HG02973 (cell line): ENCODE results near the gene REM2.

ENCODE experiments used
- ATAC-seq: cut with Tn5 transposase; IDR thresholded peaks from one replicate; pipeline ENCODE4 v1.9.1; 2021; ENCODE audit warnings: moderate library complexity; ENCODE audit not compliant: unreplicated experiment

The REM2 gene

DNA sequence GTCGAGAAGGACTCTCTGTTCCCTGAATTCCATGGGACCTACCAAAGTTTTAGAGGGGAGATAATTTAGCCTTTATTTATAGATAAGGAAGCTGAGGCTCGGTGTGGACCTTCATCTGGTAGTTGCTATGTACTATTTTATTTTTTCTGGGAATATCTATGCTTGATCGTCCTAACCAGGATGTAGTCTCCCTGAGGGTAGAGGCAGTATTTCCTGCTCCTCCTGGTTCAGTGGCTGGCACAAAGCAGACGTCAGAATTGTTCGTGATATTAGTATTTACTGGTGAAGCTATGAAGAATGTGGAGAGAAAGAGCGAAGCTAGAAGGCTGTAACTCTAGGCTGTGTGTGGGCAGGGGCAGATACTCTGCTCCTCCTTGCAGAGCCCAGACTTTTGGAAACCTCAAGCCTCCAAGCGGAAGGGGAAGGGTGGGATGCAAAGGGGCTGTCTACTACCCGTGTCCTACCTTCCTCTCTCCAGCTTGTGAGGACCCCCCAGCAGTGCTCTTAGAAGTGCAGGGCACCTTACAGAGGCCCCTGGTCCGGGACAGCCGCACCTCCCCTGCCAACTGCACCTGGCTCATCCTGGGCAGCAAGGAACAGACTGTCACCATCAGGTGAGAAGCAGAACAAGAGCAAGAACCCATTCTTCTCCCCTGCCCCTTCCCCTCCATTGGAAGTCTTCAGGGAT is 10.0 kb upstream of the REM2 start:
- ATAC-seq, result no peak

DNA sequence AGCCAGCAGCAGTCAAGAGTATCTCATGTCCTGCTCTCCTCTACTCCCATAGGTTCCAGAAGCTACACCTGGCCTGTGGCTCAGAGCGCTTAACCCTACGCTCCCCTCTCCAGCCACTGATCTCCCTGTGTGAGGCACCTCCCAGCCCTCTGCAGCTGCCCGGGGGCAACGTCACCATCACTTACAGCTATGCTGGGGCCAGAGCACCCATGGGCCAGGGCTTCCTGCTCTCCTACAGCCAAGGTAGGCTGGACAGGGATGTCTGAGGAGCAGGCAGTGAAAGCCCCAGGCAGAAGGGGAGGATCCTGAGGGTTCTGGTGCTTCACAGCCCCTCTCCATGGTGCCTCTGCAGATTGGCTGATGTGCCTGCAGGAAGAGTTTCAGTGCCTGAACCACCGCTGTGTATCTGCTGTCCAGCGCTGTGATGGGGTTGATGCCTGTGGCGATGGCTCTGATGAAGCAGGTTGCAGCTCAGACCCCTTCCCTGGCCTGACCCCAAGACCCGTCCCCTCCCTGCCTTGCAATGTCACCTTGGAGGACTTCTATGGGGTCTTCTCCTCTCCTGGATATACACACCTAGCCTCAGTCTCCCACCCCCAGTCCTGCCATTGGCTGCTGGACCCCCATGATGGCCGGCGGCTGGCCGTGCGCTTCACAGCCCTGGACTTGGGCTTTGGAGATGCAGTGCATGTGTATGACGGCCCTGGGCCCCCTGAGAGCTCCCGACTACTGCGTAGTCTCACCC is 7.8 kb upstream of the REM2 start:
- ATAC-seq, result no peak

GRCh38 chr14:22875748-22876319 is 7.2 kb upstream of the REM2 start:
- ATAC-seq, result no peak

DNA sequence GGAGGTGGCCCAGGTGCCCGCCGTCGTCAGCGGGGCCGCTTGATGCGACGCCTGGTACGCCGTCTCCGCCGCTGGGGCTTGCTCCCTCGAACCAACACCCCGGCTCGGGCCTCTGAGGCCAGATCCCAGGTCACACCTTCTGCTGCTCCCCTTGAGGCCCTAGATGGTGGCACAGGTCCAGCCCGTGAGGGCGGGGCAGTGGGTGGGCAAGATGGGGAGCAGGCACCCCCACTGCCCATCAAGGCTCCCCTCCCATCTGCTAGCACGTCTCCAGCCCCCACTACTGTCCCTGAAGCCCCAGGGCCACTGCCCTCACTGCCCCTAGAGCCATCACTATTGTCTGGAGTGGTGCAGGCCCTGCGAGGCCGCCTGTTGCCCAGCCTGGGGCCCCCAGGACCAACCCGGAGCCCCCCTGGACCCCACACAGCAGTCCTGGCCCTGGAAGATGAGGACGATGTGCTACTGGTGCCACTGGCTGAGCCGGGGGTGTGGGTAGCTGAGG is 6.0 kb upstream of the REM2 start:
- ATAC-seq, result no peak

DNA sequence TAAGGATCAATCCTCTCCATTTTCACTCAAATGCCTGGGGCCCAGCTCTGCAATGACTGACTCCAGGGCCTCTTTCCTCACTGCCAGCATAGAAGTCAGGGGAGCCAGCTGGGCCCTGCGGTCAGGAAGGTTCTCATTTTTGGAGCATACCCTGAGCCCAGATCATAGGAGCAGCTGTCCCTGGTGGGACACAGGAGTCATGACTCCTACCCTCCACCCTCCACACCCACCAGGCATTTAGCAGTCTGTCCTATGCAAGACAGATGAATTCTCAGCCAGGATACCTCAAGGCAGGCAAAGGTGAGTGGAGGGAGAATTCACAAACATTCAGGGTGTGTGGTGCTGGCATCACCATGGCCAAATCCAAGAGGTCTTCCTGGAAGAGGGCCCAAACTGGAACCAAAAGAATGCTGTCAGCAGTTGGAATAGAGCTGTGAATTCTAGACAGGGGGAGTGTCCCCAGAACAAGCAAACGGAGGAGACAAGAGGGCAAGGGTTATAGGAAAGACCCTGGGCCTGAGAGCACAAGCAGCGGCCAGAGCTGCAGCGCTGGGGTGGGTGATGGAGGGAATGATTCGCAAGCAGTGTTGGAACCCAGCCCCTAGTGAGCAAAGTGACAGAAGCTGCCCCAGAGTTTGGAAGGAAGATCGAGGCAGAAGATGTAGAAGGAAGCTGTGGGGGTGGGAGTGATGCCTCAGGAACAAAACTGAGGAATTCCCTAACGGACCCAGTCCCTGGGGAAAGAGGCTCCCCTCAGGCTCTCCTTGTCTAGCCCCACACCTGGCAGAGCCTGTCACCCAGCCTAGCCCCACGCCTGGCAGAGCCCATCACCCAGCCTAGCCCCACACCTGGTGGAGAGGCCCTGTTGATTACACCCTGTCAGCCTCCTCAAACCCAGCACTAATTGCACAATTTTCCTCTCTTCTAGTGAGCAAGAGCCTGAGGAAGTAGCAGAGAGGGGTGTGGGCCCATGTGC is 4.5 kb upstream of the REM2 start:
- ATAC-seq, result no peak

GRCh38 chr14:22882064-22882463 is 958 bp upstream of the REM2 start:
- ATAC-seq, result no peak

GRCh38 chr14:22882529-22883172 is 371 bp upstream of the REM2 start:
- no peak for ATAC-seq

GRCh38 chr14:22884076-22884737 is 1.2 kb downstream of the REM2 start:
- no peak for ATAC-seq

DNA sequence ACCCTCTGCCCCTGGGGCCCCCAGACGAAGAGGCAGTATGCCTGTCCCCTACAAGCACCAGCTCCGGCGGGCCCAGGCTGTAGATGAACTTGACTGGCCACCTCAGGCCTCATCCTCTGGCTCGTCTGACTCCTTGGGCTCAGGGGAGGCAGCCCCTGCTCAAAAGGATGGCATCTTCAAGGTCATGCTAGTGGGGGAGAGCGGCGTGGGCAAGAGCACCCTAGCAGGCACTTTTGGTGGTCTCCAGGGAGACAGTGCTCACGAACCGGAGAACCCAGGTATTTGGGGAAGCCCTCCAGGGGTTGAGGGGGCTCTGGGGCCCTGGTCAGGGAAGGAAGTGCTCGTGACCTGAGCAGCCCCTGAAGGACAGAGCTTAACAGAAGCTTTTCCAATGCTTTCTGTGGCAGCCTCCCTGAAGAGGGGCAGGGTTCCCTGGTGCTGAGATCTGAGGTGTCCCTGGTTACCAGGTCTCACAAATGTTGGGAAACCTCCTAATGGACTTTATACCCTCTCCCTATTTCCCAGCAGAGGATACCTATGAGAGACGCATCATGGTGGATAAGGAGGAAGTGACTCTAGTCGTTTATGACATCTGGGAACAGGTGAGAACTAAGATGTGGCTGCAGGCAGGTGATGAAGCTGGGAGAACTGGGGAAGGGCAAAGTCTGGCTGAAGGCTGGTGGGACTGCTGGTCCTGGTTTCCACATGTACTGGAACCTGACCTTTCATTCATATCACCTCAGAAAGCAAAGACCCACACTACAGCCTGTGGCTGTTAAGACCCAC is 1.9 kb downstream of the REM2 start:
- ATAC-seq, result no peak

DNA sequence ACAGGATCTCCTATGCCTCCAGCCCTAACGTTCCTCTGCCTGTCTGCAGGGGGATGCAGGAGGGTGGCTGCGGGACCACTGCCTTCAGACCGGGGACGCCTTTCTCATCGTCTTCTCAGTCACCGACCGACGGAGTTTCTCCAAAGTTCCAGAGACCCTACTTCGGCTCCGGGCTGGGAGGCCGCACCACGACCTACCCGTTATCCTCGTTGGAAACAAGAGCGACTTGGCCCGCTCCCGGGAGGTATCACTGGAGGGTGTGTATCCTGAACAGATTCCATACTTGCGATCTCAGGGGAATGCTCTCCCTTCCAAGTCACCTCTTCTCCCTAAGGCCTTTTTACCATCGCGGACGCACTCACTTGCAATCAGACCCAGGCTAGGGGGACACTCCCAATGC is 3.0 kb downstream of the REM2 start:
- no peak for ATAC-seq

- peak; percentile 44 for ATAC-seq
Measured at GRCh38 chr14:22886500-22887259, 3.7 kb downstream of the REM2 start.

DNA sequence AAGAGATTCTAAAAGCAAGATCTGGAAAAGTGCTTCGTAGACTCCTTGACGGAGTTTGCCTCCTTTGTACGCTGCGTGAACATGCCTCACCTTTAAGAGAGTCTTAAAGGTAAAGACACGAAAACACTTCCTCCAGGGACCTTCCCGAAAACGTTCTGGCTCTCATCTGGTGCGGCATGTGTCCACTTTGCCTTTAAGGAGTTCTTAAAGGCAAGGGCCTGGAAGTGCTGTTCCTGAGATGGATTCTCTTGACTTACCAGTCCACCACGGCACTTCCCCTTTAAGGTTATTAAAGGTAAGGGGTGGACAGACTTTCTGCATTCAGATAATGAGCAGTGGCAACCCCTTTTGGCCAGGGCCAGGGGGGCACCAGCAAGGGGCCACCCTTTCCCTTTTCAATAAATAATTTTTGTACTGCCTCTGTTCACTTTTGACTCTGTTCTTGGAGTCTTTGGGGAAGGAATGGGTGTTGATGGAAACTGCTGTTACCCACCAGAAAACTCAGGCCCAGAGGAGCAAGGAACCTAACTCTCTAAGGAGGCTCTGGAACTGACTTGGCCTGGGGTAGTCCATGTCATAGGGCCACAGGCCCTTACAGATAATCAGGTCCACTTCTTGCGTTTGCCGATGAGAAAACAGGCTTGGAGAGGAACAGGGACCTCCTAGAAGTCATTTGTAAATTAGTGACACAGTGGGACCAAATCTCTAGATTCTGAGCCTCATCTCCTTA is 4.4 kb downstream of the REM2 start:
- no peak for ATAC-seq

DNA sequence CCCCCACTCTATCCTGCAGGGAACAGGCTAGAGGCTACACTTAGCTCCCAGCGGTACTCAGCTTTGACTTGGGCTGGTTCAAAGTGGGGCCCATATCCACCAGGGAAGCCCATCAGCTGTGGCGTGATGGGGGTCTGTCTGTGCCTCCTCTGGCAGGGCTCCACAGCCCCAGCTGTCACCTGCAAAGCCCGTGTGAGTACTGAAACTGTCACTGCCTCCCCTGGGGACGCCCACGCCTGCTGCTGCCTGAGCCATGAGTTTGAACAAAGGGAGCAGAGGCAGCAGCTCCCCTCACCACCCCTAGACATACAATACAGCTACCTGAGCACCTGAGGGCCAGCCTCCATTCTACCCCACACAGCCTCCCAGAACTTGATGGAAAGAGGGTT is 5.0 kb downstream of the REM2 start:
- ATAC-seq, result no peak

GRCh38 chr14:22888662-22889061 is 5.6 kb downstream of the REM2 start:
- no peak for ATAC-seq

DNA sequence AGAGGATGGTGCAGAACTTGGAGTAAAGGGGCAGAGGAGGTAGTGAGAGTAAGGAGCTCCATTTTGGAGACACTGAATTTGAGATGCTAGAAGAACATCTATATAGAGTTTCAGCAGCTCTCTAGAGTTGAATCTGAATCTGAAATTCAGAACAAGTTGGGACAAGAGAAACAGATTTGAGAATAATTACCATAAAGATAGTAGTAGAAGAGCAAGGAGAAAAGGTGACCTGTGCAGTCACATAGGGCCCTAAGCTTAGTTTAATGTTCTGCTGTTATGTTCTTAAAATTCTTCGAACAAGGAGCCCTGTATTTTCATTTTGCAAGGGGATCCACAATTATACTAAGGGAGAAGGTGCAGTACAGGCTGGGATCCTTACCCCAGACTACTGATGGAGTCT is 7.4 kb downstream of the REM2 start:
- ATAC-seq, result no peak

GRCh38 chr14:22892488-22892887 is 9.5 kb downstream of the REM2 start:
- ATAC-seq, result no peak

GRCh38 chr14:22893706-22894105 is 10.7 kb downstream of the REM2 start:
- no peak for ATAC-seq

- ATAC-seq, result no peak
Measured at GRCh38 chr14:22895402-22895801, 12.4 kb downstream of the REM2 start.
